Liver (tissue), 9 donors: ENCODE measurements around the gene CYP11A1. TPM values are rescaled to one million over a fixed set of nuclear protein-coding genes. Genes with fewer than 3 reads are reported as not detected.

Experiments used
- DNase-seq: peaks from one replicate; pipeline ENCODE4 v3.0.0-alpha.2; 2017; ENCODE audit warnings: low spot score
- H3K27ac ChIP-seq, 2 donors: one replicate each; pipeline ENCODE4 v1.7.0; 2013; ENCODE audit warnings: inconsistent platforms in 2 of 2, low read length in 2 of 2, control low read depth in 1 of 2, low read depth in 1 of 2, mild to moderate bottlenecking in 1 of 2
- H3K27me3 ChIP-seq, 4 donors: one replicate each; pipeline versions ENCODE4 v1.6.1 to v1.7.0; 2013; ENCODE audit warnings: low read length in 3 of 4, inconsistent platforms in 1 of 4, mild to moderate bottlenecking in 1 of 4, moderate library complexity in 1 of 4; ENCODE audit not compliant: control insufficient read depth in 4 of 4, insufficient read depth in 4 of 4
- H3K36me3 ChIP-seq, 4 donors: one replicate each; pipeline versions ENCODE4 v1.6.1 to v1.7.0; 2013; ENCODE audit warnings: low read length in 3 of 4, mild to moderate bottlenecking in 3 of 4, low read depth in 1 of 4, moderate library complexity in 1 of 4; ENCODE audit not compliant: control insufficient read depth in 4 of 4, insufficient read depth in 3 of 4
- H3K4me1 ChIP-seq, 4 donors: one replicate each; pipeline versions ENCODE4 v1.6.1 to v1.7.0; 2013; ENCODE audit warnings: low read length in 3 of 4, mild to moderate bottlenecking in 3 of 4, moderate library complexity in 1 of 4; ENCODE audit not compliant: control insufficient read depth in 4 of 4, insufficient read depth in 4 of 4
- H3K4me3 ChIP-seq, 3 donors: one replicate each; pipeline versions ENCODE4 v1.6.1 to v1.7.0; 2013; ENCODE audit warnings: low read length in 3 of 3, control low read depth in 1 of 3, low read depth in 1 of 3, mild to moderate bottlenecking in 1 of 3
- H3K9ac ChIP-seq, 2 donors: one replicate each; pipeline ENCODE4 v1.7.0; 2013; ENCODE audit warnings: low read length in 2 of 2, mild to moderate bottlenecking in 2 of 2, moderate library complexity in 2 of 2, control low read depth in 1 of 2, low read depth in 1 of 2
- H3K9me3 ChIP-seq, 4 donors: one replicate each; pipeline versions ENCODE4 v1.6.1 to v1.7.0; 2013; ENCODE audit warnings: low read length in 3 of 4; ENCODE audit not compliant: control insufficient read depth in 4 of 4
- ATF3 ChIP-seq: IDR thresholded peaks from 2 replicates; pipeline ENCODE4 v1.6.1; 2016; ENCODE audit warnings: antibody characterized with exemption
- CTCF ChIP-seq: fragments of 150-350 bp; IDR thresholded peaks from 2 replicates; pipeline ENCODE4 v1.5.1; 2017; ENCODE audit warnings: improper control_type of control experiment, low read depth, low read length; ENCODE audit not compliant: missing input control
- EGR1 ChIP-seq, 2 donors: IDR thresholded peaks; 2 replicates each; pipeline ENCODE4 v1.6.1; 2016 to 2018; ENCODE audit warnings: antibody characterized with exemption in 2 of 2, low read depth in 2 of 2
- FOXA1 ChIP-seq: IDR thresholded peaks from 2 replicates; pipeline ENCODE4 v1.6.1; 2016; ENCODE audit warnings: antibody characterized with exemption
- FOXA2 ChIP-seq: IDR thresholded peaks from 2 replicates; pipeline ENCODE4 v1.6.1; 2016; ENCODE audit warnings: antibody characterized with exemption
- GABPA ChIP-seq, 2 donors: IDR thresholded peaks in 1 of 2; conservative IDR thresholded peaks in 1 of 2; 2 replicates each; pipeline ENCODE4 v1.6.1; 2016; ENCODE audit warnings: antibody characterized with exemption in 2 of 2, mild to moderate bottlenecking in 1 of 2, moderate library complexity in 1 of 2
- JUND ChIP-seq, 2 donors: IDR thresholded peaks; 2 replicates each; pipeline ENCODE4 v1.6.1; 2016; ENCODE audit warnings: antibody characterized with exemption in 2 of 2
- MAX ChIP-seq: IDR thresholded peaks from 2 replicates; pipeline ENCODE4 v1.6.1; 2016; ENCODE audit warnings: antibody characterized with exemption
- NR2F2 ChIP-seq: IDR thresholded peaks from 2 replicates; pipeline ENCODE4 v1.6.1; 2016; ENCODE audit warnings: antibody characterized with exemption
- RAD21 ChIP-seq, 2 donors: IDR thresholded peaks; 2 replicates each; pipeline ENCODE4 v1.6.1; 2016; ENCODE audit warnings: antibody characterized with exemption in 2 of 2, mild to moderate bottlenecking in 2 of 2
- REST ChIP-seq: IDR thresholded peaks from 2 replicates; pipeline ENCODE4 v1.6.1; 2016; ENCODE audit warnings: antibody characterized with exemption, mild to moderate bottlenecking
- RXRA ChIP-seq, 2 donors: IDR thresholded peaks; 2 replicates each; pipeline ENCODE4 v1.6.1; 2017 to 2018; ENCODE audit warnings: antibody characterized with exemption in 2 of 2, mild to moderate bottlenecking in 1 of 2
- SP1 ChIP-seq: IDR thresholded peaks from 2 replicates; pipeline ENCODE4 v1.6.1; 2018; ENCODE audit warnings: antibody characterized with exemption, mild to moderate bottlenecking
- TAF1 ChIP-seq: conservative IDR thresholded peaks from 2 replicates; pipeline ENCODE4 v1.6.1; 2016; ENCODE audit warnings: antibody characterized with exemption, mild to moderate bottlenecking
- YY1 ChIP-seq: IDR thresholded peaks from 2 replicates; pipeline ENCODE4 v1.6.1; 2016; ENCODE audit warnings: antibody characterized with exemption, mild to moderate bottlenecking
- ZBTB33 ChIP-seq: IDR thresholded peaks from 2 replicates; pipeline ENCODE4 v1.6.1; 2016; ENCODE audit warnings: antibody characterized with exemption
- WGBS: extraction: QIAGEN DNeasy Blood & Tissue Kit; methylation state at CpG from one replicate; pipeline ENCODE4 v1.1.7; 2013; 5-methylcytosine and 5-hydroxymethylcytosine counted together
- polyA plus RNA-seq, 2 donors: library from polyadenylated mRNA; stranded (reverse) in 1 of 2; unstranded in 1 of 2; fragments of 200-250 nt in 1 of 2; fragments of >200 nt in 1 of 2; fragmentation: Nextera tagmentation in 1 of 2; extraction: Ambion mirVana in 1 of 2; gene quantifications; one replicate each; pipeline versions ENCODE4 v1.2.1 to v1.2.3, GENCODE V29; 2013 to 2015
- total RNA-seq, 2 donors: library from RNA; depleted of rRNA; stranded (reverse); fragments of >200 nt; gene quantifications; one replicate each; pipeline ENCODE4 v1.2.3, GENCODE V29; 2014
- donor health status: healthy.
- donor health status: healthy.
- donor health status: healthy.
- donor health status: healthy.
- donor health status: healthy.

Gene CYP11A1
- total and polyA plus RNA-seq, 4 donors: 0.47 to 2.3 (median 1.9) TPM

GRCh38 chr15:74397239-74398068 lies 30.0 kb upstream of the CYP11A1 start:
- DNase-seq: no peak
- no peak overlapping the region for H3K27ac ChIP-seq
- no peak overlapping the region for H3K9ac ChIP-seq
- no peaks in the 10 kb centered on the region for H3K36me3 ChIP-seq
- H3K4me1 ChIP-seq: no peaks in the 10 kb centered on the region
- no peak overlapping the region for H3K4me3 ChIP-seq
- no peaks in the 10 kb centered on the region for H3K27me3 ChIP-seq
- no peak for TF ChIP-seq FOXA2
- TF ChIP-seq RAD21 (IDR thresholded peaks at IDR 0.05): no peak
- TF ChIP-seq YY1: no peak
- no peak for TF ChIP-seq FOXA1
- TF ChIP-seq SP1: no peak
- no peak for TF ChIP-seq RXRA (IDR thresholded peaks at IDR 0.05)
- no peak for TF ChIP-seq MAX
- TF ChIP-seq REST: no peak
- TF ChIP-seq GABPA (IDR thresholded peaks at IDR 0.05 in 1 of 2, conservative IDR thresholded peaks at IDR 0.05 in 1 of 2): no peak
- no peak for TF ChIP-seq ATF3
- TF ChIP-seq TAF1: no peak
- no peak for TF ChIP-seq JUND (IDR thresholded peaks at IDR 0.05)
- no peak for TF ChIP-seq EGR1 (IDR thresholded peaks at IDR 0.05; ENCODE audit: low read depth in 2 of 2)
- no peak for TF ChIP-seq ZBTB33
- TF ChIP-seq CTCF: no peak
- TF ChIP-seq NR2F2: no peak
- H3K9me3 ChIP-seq: no peaks in the 10 kb centered on the region
- WGBS: 89% methylated on average over 6 of the region's 6 CpGs
